ENCODE measurements around the gene LAD1. TPM values are rescaled to one million over a fixed set of nuclear protein-coding genes. Genes with fewer than 3 reads are reported as not detected.

Gene LAD1
- total and polyA plus RNA-seq, 2 of the 13 experiments (the other 11 are each of a cell fraction or from before 2014, with no cell fraction given): 10.8 to 65.6 TPM

DNA sequence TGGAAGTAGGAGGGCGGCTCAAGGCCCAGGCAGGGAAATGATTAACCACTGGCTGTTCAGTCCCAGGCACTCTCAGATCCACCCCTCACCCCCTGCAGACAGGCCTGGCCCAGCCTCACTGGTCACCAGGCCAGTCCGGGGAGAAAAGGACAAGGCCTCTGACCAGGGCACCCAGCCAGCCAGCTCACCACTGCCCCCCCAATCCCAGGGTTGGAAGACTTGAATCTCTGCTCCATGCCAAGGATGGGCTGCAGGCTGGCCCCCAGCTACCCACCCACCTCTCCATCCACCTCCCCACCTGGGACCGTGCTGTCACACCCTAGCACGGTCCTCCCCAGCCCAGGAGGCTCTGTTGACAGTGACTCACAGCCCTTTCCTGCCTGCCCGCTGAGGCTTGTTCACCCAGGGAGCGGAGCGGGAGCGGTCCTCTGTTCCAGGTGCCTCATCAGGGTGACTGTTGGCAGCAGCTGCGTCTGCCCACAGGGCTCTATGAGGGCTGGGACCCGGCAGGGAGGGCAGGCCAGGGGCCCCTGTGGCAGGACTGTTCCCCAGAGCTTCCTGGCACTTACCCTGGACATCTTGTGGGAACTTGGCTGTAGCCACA, 2.2 kb downstream of the LAD1 start (continued):
- peak; percentile 63 for TF ChIP-seq XRCC5 (optimal IDR thresholded peaks at IDR 0.05; ENCODE audit: low read length)
- peak; percentile 48; the same call in 1 of the 2 replicates for TF ChIP-seq ZMAT3 (CRISPR knock-in tag; conservative IDR thresholded peaks at IDR 0.05)
- TF ChIP-seq POLR2AphosphoS5 (IDR thresholded peaks at IDR 0.05; ENCODE audit: low read depth, low read length): peak; percentile 52; the same call in 1 of the 2 replicates
- TF ChIP-seq SMAD1 (CRISPR knock-in tag; IDR thresholded peaks at IDR 0.05; ENCODE audit: borderline replicate concordance, low read depth): no peak
- no peak for TF ChIP-seq RERE (CRISPR knock-in tag; IDR thresholded peaks at IDR 0.05; ENCODE audit: low read depth)
- no peak for TF ChIP-seq ZNF343 (CRISPR knock-in tag; IDR thresholded peaks at IDR 0.05)
- TF ChIP-seq PAXIP1 (CRISPR knock-in tag; conservative IDR thresholded peaks at IDR 0.05): peak; percentile 70
- TF ChIP-seq, protein P1, sequence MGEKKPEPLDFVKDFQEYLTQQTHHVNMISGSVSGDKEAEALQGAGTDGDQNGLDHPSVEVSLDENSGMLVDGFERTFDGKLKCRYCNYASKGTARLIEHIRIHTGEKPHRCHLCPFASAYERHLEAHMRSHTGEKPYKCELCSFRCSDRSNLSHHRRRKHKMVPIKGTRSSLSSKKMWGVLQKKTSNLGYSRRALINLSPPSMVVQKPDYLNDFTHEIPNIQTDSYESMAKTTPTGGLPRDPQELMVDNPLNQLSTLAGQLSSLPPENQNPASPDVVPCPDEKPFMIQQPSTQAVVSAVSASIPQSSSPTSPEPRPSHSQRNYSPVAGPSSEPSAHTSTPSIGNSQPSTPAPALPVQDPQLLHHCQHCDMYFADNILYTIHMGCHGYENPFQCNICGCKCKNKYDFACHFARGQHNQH (CRISPR knock-in tag; IDR thresholded peaks at IDR 0.05): peak; percentile 42; the same call in 1 of the 2 replicates
- TF ChIP-seq ZMYM3 (CRISPR knock-in tag; IDR thresholded peaks at IDR 0.05): peak; percentile 56; the same call in 1 of the 2 replicates
- peak; percentile 76; the same call in 1 of the 2 replicates for TF ChIP-seq NRL (CRISPR knock-in tag; IDR thresholded peaks at IDR 0.05; ENCODE audit: borderline replicate concordance)
- TF ChIP-seq, protein P2, sequence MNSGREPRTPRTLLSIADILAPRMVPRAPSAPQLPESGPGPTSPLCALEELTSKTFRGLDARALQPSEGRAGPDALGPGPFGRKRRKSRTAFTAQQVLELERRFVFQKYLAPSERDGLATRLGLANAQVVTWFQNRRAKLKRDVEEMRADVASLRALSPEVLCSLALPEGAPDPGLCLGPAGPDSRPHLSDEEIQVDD (CRISPR knock-in tag; IDR thresholded peaks at IDR 0.05; ENCODE audit: borderline replicate concordance): no peak
- peak; percentile 91 for TF ChIP-seq ZNF598 (CRISPR knock-in tag; IDR thresholded peaks at IDR 0.05; ENCODE audit: borderline replicate concordance)
- no peak for TF ChIP-seq ZNF446 (CRISPR knock-in tag; IDR thresholded peaks at IDR 0.05)
- TF ChIP-seq, protein P3, sequence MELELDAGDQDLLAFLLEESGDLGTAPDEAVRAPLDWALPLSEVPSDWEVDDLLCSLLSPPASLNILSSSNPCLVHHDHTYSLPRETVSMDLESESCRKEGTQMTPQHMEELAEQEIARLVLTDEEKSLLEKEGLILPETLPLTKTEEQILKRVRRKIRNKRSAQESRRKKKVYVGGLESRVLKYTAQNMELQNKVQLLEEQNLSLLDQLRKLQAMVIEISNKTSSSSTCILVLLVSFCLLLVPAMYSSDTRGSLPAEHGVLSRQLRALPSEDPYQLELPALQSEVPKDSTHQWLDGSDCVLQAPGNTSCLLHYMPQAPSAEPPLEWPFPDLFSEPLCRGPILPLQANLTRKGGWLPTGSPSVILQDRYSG (CRISPR knock-in tag; IDR thresholded peaks at IDR 0.05): no peak
- no peak; the same call in 1 of the 2 replicates for TF ChIP-seq HOMEZ (CRISPR knock-in tag; IDR thresholded peaks at IDR 0.05; ENCODE audit: low read depth)

Data from HepG2 (cell line).